Camera-type eye (tissue), 1 donor: ENCODE data around the gene SPACA6. TPM values are rescaled to one million over a fixed set of nuclear protein-coding genes. Genes with fewer than 3 reads are reported as not detected.

Experiments used
- total RNA-seq: library from RNA; depleted of rRNA; stranded (reverse); fragments of >200 nt; gene quantifications from one replicate; pipeline ENCODE4 v1.2.3, GENCODE V29; 2014

Gene SPACA6
- total RNA-seq: 12.0 TPM

DNA sequence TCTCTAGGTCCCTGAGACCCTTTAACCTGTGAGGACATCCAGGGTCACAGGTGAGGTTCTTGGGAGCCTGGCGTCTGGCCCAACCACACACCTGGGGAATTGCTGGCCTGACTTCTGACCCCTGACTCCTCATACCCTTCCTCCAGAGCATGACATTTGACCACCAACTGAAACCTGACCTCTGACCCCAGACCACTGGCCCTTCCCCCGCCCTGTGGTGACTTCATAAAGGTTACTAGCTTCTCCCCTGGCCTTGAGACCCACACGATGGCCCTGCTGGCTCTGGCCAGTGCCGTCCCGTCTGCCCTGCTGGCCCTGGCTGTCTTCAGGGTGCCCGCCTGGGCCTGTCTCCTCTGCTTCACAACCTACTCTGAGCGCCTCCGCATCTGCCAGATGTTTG, at the start of gene SPACA6:
Gene SPACA6 (plus strand): TSS at position 71 of the 400 bp plus-strand sequence. CDS start 197 bp downstream, at position 268.

GRCh38 chr19:51646730-51647129, 46.4 kb upstream of the SPACA6 start, which contains the start of gene SIGLEC14:
Gene SIGLEC14, minus strand, starts transcription at chr19:51646825. Its CDS starts 66 bp downstream, at chr19:51646759.

DNA sequence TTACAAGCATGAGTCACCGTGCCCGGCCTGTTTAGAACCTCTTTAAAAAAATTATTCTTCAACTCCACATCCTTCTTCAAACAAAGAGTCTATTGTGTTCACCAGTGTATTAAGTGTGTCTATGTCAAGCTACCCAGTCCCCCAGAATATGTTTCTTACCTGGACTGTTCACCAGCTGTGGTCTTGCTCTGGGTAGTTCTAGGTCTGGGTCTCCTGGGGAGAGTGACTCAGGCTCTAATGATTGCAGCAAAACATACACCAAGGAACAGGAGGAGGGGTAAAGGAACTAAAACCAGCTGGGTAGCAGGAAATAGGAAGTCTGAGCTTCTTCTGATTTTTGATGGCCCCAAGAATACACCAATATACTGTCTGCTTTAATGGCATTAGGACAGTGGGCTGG, 58.5 kb downstream of the SPACA6 start, which contains the start of gene FPR1:
Gene FPR1 (minus strand): TSS at position 224 of the 400 bp plus-strand sequence. CDS start 4,884 bp downstream, outside the sequence.

Other genes with a start within 250 kb of the SPACA6 start
- not detected for gene SIGLEC8, start 234.9 kb upstream of the SPACA6 start, total RNA-seq
- not detected for gene CEACAM18, start 214.8 kb upstream of the SPACA6 start, total RNA-seq
- gene SIGLEC12, start 191.5 kb upstream of the SPACA6 start, total RNA-seq: not detected
- gene SIGLEC6, start 161.7 kb upstream of the SPACA6 start, total RNA-seq: 0.82 TPM
- gene ZNF175, start 122.0 kb upstream of the SPACA6 start, total RNA-seq: 15.7 TPM
- gene SIGLEC5, start 62.9 kb upstream of the SPACA6 start, total RNA-seq: 0.27 TPM
- 0.55 TPM for gene SIGLEC14, start 46.5 kb upstream of the SPACA6 start, total RNA-seq
- 0.33 TPM for gene HAS1, start 30.7 kb downstream of the SPACA6 start, total RNA-seq
- 1.5 TPM for gene FPR1, start 58.5 kb downstream of the SPACA6 start, total RNA-seq
- 0.27 TPM for gene FPR2, start 67.8 kb downstream of the SPACA6 start, total RNA-seq
- 0.66 TPM for gene FPR3, start 101.8 kb downstream of the SPACA6 start, total RNA-seq
- gene ZNF577, start 194.6 kb downstream of the SPACA6 start, total RNA-seq: 45.6 TPM
- 36.3 TPM for gene ZNF649, start 211.7 kb downstream of the SPACA6 start, total RNA-seq
- 9.1 TPM for gene ZNF613, start 234.1 kb downstream of the SPACA6 start, total RNA-seq